Esophagus squamous epithelium (tissue), 5 donors: ENCODE results near the gene KCTD3. TPM values are rescaled to one million over a fixed set of nuclear protein-coding genes. Genes with fewer than 3 reads are reported as not detected.

ENCODE experiments used
- DNase-seq: peaks from one replicate; lab custom pipeline; 2025; lab: John Stamatoyannopoulos, UW
- H3K27ac ChIP-seq, 4 donors: fragments of 200-600 bp; sonication (generic); one replicate each; pipeline ENCODE4 v1.5.1; 2016 to 2019; ENCODE audit warnings: mild to moderate bottlenecking in 1 of 4
- H3K27me3 ChIP-seq, 4 donors: fragments of 200-600 bp; sonication (generic); 1 replicate in 3 of 4; 2 replicates in 1 of 4; pipeline versions ENCODE4 v1.5.1 to v1.6.0; 2017 to 2021; ENCODE audit warnings: antibody characterized with exemption in 1 of 4
- H3K36me3 ChIP-seq, 3 donors: fragments of 200-600 bp; sonication (generic); one replicate each; pipeline ENCODE4 v1.5.1; 2016 to 2019
- H3K4me1 ChIP-seq, 3 donors: fragments of 200-600 bp; sonication (generic); one replicate each; pipeline ENCODE4 v1.5.1; 2017 to 2019
- H3K4me3 ChIP-seq, 4 donors: fragments of 200-600 bp; sonication (generic); 1 replicate in 3 of 4; 2 replicates in 1 of 4; pipeline ENCODE4 v1.5.1; 2016 to 2019; ENCODE audit warnings: mild to moderate bottlenecking in 2 of 4, moderate library complexity in 1 of 4
- H3K9me3 ChIP-seq, 3 donors: fragments of 200-600 bp; sonication (generic); one replicate each; pipeline ENCODE4 v1.5.1; 2016 to 2019
- CTCF ChIP-seq, 6 experiments: fragments of 450-650 bp in 4 of 6; fragments of 200-600 bp in 2 of 6; sonication (generic) in 2 of 6; IDR thresholded peaks; one replicate each; pipeline ENCODE4 v1.5.1; 2016 to 2019; ENCODE audit warnings: antibody characterized with exemption in 6 of 6, mild to moderate bottlenecking in 4 of 6, moderate library complexity in 4 of 6
- POLR2A ChIP-seq, 4 donors: fragments of 450-650 bp; IDR thresholded peaks; one replicate each; pipeline ENCODE4 v1.6.1; 2017; ENCODE audit warnings: antibody characterized with exemption in 4 of 4, mild to moderate bottlenecking in 4 of 4, moderate library complexity in 3 of 4
- WGBS, 2 donors: methylation state at CpG; one replicate each; pipeline ENCODE4 v1.1.5; 2018; 5-methylcytosine and 5-hydroxymethylcytosine counted together
- intact Hi-C: fragments of 100-400 bp; cut with DNase I; formaldehyde crosslinking; loops from one replicate; pipeline ENCODE4 v1.15.0; 2022
- total RNA-seq, 4 donors: library from RNA; depleted of rRNA; stranded (reverse); fragments of >200 nt; gene quantifications; one replicate each; pipeline ENCODE4 v1.1.0, GENCODE V29; 2016
- donor health status: DM: yes; HTN: yes; CAD: no.

Gene KCTD3
- total RNA-seq, 4 donors from 2014 or later = 43.4 to 76.1 (median 44.9) TPM

GRCh38 chr1:215645182-215645581 lies 78.1 kb downstream of the KCTD3 start:
- no peak for TF ChIP-seq CTCF (IDR thresholded peaks at IDR 0.05)
- no peak for TF ChIP-seq POLR2A (IDR thresholded peaks at IDR 0.05)
- H3K9me3 ChIP-seq = no peaks in the 10 kb centered on the region

GRCh38 chr1:215645861-215646260 lies 78.8 kb downstream of the KCTD3 start:
- WGBS, 2 donors = 89 to 93% methylated on average over 2 of the region's 2 CpGs
- TF ChIP-seq POLR2A (IDR thresholded peaks at IDR 0.05) (no peak), CTCF (IDR thresholded peaks at IDR 0.05) (no peak)

More at GRCh38 chr1:215645182-215645581, 78.1 kb downstream of the KCTD3 start:
- 89 to 94% methylated on average over 4 of the region's 4 CpGs for WGBS, 2 donors
- H3K27ac ChIP-seq = no peak overlapping the region
- peaks cover 0 to 5% (median 0%) of the 10 kb centered on the region in 4 donors for H3K27me3 ChIP-seq
- intact Hi-C loops = no loop called here
- H3K4me1 ChIP-seq = no peaks in the 10 kb centered on the region
- DNase-seq = no peak
- no peak overlapping the region for H3K4me3 ChIP-seq
- H3K36me3 ChIP-seq = no peaks in the 10 kb centered on the region

GRCh38 chr1:215647738-215648137 lies 80.6 kb downstream of the KCTD3 start:
- no peak overlapping the region for H3K27ac ChIP-seq
- 62 to 73% methylated on average over 3 of the region's 3 CpGs for WGBS, 2 donors
- no peak for DNase-seq
- H3K9me3 ChIP-seq = no peaks in the 10 kb centered on the region
- H3K36me3 ChIP-seq = no peaks in the 10 kb centered on the region
- H3K27me3 ChIP-seq = peaks cover 0 to 5% (median 0%) of the 10 kb centered on the region in 4 donors
- intact Hi-C loops = no loop called here
- H3K4me3 ChIP-seq = no peak overlapping the region
- TF ChIP-seq CTCF (IDR thresholded peaks at IDR 0.05) (no peak), POLR2A (IDR thresholded peaks at IDR 0.05) (no peak)
- no peaks in the 10 kb centered on the region for H3K4me1 ChIP-seq

More at GRCh38 chr1:215645861-215646260, 78.8 kb downstream of the KCTD3 start:
- H3K27me3 ChIP-seq = peaks cover 0 to 5% (median 0%) of the 10 kb centered on the region in 4 donors
- no peak for DNase-seq
- no peak overlapping the region for H3K27ac ChIP-seq
- no peaks in the 10 kb centered on the region for H3K9me3 ChIP-seq
- no peaks in the 10 kb centered on the region for H3K36me3 ChIP-seq
- intact Hi-C loops = no loop called here
- no peak overlapping the region for H3K4me3 ChIP-seq
- H3K4me1 ChIP-seq = no peaks in the 10 kb centered on the region

GRCh38 chr1:215648957-215649356 lies 81.9 kb downstream of the KCTD3 start:
- WGBS, 2 donors = 87 to 91% methylated on average over 4 of the region's 4 CpGs
- no peaks in the 10 kb centered on the region for H3K4me1 ChIP-seq

More at GRCh38 chr1:215648957-215649356, 81.9 kb downstream of the KCTD3 start:
- no peak overlapping the region for H3K27ac ChIP-seq
- TF ChIP-seq CTCF (IDR thresholded peaks at IDR 0.05) (no peak), POLR2A (IDR thresholded peaks at IDR 0.05) (no peak)
- H3K4me3 ChIP-seq = no peak overlapping the region
- no peaks in the 10 kb centered on the region for H3K36me3 ChIP-seq
- H3K27me3 ChIP-seq = peaks cover 0 to 5% (median 0%) of the 10 kb centered on the region in 4 donors
- intact Hi-C loops = no loop called here
- no peaks in the 10 kb centered on the region for H3K9me3 ChIP-seq
- no peak for DNase-seq
